Measurements from ENCODE around the gene SATB1. TPM values are rescaled to one million over a fixed set of nuclear protein-coding genes. Genes with fewer than 3 reads are reported as not detected.
A peak's percentile ranks its signal among the peaks of the same experiment; 100 is the strongest.

SATB1 gene
- total and polyA plus RNA-seq, 2 experiments from 2014 or later, result 17.4 to 28.9 TPM

GRCh38 chr3:18345015-18345367 lies 80.1 kb downstream of the SATB1 start:
- Mint-ChIP-seq H3K9me3 (no peaks in the 10 kb centered on the region), H3K4me1 (peaks cover 83% of the 10 kb centered on the region), H3K36me3 (ENCODE audit: low read depth) (peaks cover 12% of the 10 kb centered on the region; the same call in 2 of the 3 replicates), H3K4me3 (peak overlapping the region; percentile 54), H3K27ac (peak overlapping the region; percentile 82), H3K27me3 (ENCODE audit: insufficient read depth, low read depth, poor library complexity) (peaks cover 3% of the 10 kb centered on the region)
- no peak overlapping the region for H2AFZ ChIP-seq
- no peaks in the 10 kb centered on the region for H3K36me3 ChIP-seq (ENCODE audit: insufficient read depth)
- peaks cover 74% of the 10 kb centered on the region for H3K4me1 ChIP-seq (ENCODE audit: insufficient read depth)
- peak overlapping the region; percentile 94 for H3K27ac ChIP-seq (ENCODE audit: low read depth)
- H3K27me3 ChIP-seq (ENCODE audit: insufficient read depth), result no peaks in the 10 kb centered on the region
- H4K20me1 ChIP-seq (replicated peaks; ENCODE audit: insufficient read depth), result no peaks in the 10 kb centered on the region
- H3K9me2 ChIP-seq (ENCODE audit: insufficient read depth), result no peaks in the 10 kb centered on the region
- H3K4me2 ChIP-seq, result peak overlapping the region; percentile 66
- no peaks in the 10 kb centered on the region for H3F3A ChIP-seq (replicated peaks; ENCODE audit: low read depth)
- TF ChIP-seq EZH2phosphoT487 (IDR thresholded peaks at IDR 0.05; ENCODE audit: unreplicated experiment) (no peak), CREB1 (CRISPR knock-in tag; IDR thresholded peaks at IDR 0.05; ENCODE audit: low read depth) (0 out of 2 replicates have a peak, but pooled peaks have one; percentile 28), CTCF (conservative IDR thresholded peaks at IDR 0.05; ENCODE audit: low read depth in 2 of 2) (no peak), JUNB (IDR thresholded peaks at IDR 0.05; ENCODE audit: unreplicated experiment) (no peak)
- TF ChIP-seq, protein P1, sequence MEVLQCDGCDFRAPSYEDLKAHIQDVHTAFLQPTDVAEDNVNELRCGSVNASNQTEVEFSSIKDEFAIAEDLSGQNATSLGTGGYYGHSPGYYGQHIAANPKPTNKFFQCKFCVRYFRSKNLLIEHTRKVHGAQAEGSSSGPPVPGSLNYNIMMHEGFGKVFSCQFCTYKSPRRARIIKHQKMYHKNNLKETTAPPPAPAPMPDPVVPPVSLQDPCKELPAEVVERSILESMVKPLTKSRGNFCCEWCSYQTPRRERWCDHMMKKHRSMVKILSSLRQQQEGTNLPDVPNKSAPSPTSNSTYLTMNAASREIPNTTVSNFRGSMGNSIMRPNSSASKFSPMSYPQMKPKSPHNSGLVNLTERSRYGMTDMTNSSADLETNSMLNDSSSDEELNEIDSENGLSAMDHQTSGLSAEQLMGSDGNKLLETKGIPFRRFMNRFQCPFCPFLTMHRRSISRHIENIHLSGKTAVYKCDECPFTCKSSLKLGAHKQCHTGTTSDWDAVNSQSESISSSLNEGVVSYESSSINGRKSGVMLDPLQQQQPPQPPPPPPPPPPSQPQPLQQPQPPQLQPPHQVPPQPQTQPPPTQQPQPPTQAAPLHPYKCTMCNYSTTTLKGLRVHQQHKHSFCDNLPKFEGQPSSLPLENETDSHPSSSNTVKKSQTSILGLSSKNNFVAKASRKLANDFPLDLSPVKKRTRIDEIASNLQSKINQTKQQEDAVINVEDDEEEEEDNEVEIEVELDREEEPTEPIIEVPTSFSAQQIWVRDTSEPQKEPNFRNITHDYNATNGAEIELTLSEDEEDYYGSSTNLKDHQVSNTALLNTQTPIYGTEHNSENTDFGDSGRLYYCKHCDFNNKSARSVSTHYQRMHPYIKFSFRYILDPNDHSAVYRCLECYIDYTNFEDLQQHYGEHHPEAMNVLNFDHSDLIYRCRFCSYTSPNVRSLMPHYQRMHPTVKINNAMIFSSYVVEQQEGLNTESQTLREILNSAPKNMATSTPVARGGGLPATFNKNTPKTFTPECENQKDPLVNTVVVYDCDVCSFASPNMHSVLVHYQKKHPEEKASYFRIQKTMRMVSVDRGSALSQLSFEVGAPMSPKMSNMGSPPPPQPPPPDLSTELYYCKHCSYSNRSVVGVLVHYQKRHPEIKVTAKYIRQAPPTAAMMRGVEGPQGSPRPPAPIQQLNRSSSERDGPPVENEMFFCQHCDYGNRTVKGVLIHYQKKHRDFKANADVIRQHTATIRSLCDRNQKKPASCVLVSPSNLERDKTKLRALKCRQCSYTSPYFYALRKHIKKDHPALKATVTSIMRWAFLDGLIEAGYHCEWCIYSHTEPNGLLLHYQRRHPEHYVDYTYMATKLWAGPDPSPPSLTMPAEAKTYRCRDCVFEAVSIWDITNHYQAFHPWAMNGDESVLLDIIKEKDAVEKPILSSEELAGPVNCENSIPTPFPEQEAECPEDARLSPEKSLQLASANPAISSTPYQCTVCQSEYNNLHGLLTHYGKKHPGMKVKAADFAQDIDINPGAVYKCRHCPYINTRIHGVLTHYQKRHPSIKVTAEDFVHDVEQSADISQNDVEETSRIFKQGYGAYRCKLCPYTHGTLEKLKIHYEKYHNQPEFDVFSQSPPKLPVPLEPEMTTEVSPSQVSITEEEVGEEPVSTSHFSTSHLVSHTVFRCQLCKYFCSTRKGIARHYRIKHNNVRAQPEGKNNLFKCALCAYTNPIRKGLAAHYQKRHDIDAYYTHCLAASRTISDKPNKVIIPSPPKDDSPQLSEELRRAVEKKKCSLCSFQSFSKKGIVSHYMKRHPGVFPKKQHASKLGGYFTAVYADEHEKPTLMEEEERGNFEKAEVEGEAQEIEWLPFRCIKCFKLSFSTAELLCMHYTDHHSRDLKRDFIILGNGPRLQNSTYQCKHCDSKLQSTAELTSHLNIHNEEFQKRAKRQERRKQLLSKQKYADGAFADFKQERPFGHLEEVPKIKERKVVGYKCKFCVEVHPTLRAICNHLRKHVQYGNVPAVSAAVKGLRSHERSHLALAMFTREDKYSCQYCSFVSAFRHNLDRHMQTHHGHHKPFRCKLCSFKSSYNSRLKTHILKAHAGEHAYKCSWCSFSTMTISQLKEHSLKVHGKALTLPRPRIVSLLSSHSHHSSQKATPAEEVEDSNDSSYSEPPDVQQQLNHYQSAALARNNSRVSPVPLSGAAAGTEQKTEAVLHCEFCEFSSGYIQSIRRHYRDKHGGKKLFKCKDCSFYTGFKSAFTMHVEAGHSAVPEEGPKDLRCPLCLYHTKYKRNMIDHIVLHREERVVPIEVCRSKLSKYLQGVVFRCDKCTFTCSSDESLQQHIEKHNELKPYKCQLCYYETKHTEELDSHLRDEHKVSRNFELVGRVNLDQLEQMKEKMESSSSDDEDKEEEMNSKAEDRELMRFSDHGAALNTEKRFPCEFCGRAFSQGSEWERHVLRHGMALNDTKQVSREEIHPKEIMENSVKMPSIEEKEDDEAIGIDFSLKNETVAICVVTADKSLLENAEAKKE (CRISPR knock-in tag; IDR thresholded peaks at IDR 0.05), result no peak
- TF ChIP-seq, protein P2, sequence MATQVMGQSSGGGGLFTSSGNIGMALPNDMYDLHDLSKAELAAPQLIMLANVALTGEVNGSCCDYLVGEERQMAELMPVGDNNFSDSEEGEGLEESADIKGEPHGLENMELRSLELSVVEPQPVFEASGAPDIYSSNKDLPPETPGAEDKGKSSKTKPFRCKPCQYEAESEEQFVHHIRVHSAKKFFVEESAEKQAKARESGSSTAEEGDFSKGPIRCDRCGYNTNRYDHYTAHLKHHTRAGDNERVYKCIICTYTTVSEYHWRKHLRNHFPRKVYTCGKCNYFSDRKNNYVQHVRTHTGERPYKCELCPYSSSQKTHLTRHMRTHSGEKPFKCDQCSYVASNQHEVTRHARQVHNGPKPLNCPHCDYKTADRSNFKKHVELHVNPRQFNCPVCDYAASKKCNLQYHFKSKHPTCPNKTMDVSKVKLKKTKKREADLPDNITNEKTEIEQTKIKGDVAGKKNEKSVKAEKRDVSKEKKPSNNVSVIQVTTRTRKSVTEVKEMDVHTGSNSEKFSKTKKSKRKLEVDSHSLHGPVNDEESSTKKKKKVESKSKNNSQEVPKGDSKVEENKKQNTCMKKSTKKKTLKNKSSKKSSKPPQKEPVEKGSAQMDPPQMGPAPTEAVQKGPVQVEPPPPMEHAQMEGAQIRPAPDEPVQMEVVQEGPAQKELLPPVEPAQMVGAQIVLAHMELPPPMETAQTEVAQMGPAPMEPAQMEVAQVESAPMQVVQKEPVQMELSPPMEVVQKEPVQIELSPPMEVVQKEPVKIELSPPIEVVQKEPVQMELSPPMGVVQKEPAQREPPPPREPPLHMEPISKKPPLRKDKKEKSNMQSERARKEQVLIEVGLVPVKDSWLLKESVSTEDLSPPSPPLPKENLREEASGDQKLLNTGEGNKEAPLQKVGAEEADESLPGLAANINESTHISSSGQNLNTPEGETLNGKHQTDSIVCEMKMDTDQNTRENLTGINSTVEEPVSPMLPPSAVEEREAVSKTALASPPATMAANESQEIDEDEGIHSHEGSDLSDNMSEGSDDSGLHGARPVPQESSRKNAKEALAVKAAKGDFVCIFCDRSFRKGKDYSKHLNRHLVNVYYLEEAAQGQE (IDR thresholded peaks at IDR 0.05; ENCODE audit: unreplicated experiment), result no peak
- no peaks in the 10 kb centered on the region for H3K79me2 ChIP-seq (replicated peaks; ENCODE audit: insufficient read depth)
- ATAC-seq (peak; percentile 71), DNase-seq (ENCODE audit: low spot score) (peak; percentile 42)
- peak overlapping the region; percentile 11 for H3K4me3 ChIP-seq
